Activated CD8-positive, alpha-beta memory T cell treated with anti-CD3 and anti-CD28 coated beads for 24 hours (primary cell): Measurements from ENCODE around the gene ZNF862.

ENCODE experiments used
- DNase-seq: peaks from one replicate; pipeline ENCODE4 v3.0.0-alpha.2; 2020

Gene ZNF862

GRCh38 chr7:149838224-149838991, at the start of gene ZNF862:
ZNF862 (plus strand) TSS chr7:149838375; CDS start chr7:149838612, 237 bp downstream.
- peak; percentile 93 for DNase-seq

GRCh38 chr7:149789101-149789500, 49.1 kb upstream of the ZNF862 start:
- DNase-seq, result no peak

- no peak for DNase-seq
These were observed 48.0 kb upstream of the ZNF862 start for GRCh38 chr7:149790146-149790548.

- DNase-seq, result no peak
These were observed 47.3 kb upstream of the ZNF862 start for GRCh38 chr7:149790754-149791360.

GRCh38 chr7:149791411-149792219, 46.6 kb upstream of the ZNF862 start:
- DNase-seq, result no peak

- no peak for DNase-seq
These were observed 46.0 kb upstream of the ZNF862 start for GRCh38 chr7:149792220-149792595.

- DNase-seq, result no peak
These were observed 44.9 kb upstream of the ZNF862 start for GRCh38 chr7:149793261-149793660.

- no peak for DNase-seq
These were observed 43.5 kb upstream of the ZNF862 start for GRCh38 chr7:149794661-149795060.

GRCh38 chr7:149795126-149795525, 43.0 kb upstream of the ZNF862 start:
- no peak for DNase-seq

GRCh38 chr7:149796287-149796860, 41.8 kb upstream of the ZNF862 start:
- no peak for DNase-seq

- no peak for DNase-seq
These were observed 40.4 kb upstream of the ZNF862 start for GRCh38 chr7:149797771-149798170.

- peak; percentile 76 for DNase-seq
These were observed 38.6 kb upstream of the ZNF862 start for GRCh38 chr7:149799397-149800168.

- DNase-seq, result no peak
These were observed 38.0 kb upstream of the ZNF862 start for GRCh38 chr7:149800169-149800555.

- no peak for DNase-seq
These were observed 37.1 kb upstream of the ZNF862 start for GRCh38 chr7:149801002-149801566.

GRCh38 chr7:149801816-149802215, 36.4 kb upstream of the ZNF862 start:
- DNase-seq, result no peak

- DNase-seq, result no peak
These were observed 35.2 kb upstream of the ZNF862 start for GRCh38 chr7:149802966-149803365.

GRCh38 chr7:149803551-149804074, 34.6 kb upstream of the ZNF862 start:
- DNase-seq, result no peak

- no peak for DNase-seq
These were observed 34.1 kb upstream of the ZNF862 start for GRCh38 chr7:149804106-149804505.

GRCh38 chr7:149806726-149807125, 31.4 kb upstream of the ZNF862 start:
- no peak for DNase-seq

- no peak for DNase-seq
These were observed 29.9 kb upstream of the ZNF862 start for GRCh38 chr7:149808311-149808710.

GRCh38 chr7:149809215-149809614, 29.0 kb upstream of the ZNF862 start:
- DNase-seq, result no peak

GRCh38 chr7:149811221-149811620, 27.0 kb upstream of the ZNF862 start:
- no peak for DNase-seq
